Loucy (cell line): ENCODE data around the gene TP73.

ENCODE experiments used
- H2AFZ ChIP-seq: fragments of 200-600 bp; sonication (generic); 2 replicates; pipeline ENCODE4 v1.6.0; 2016; ENCODE audit warnings: antibody characterized with exemption, mild to moderate bottlenecking, low read length, moderate library complexity
- H3F3A ChIP-seq: fragments of 200-600 bp; 2 replicates; pipeline ENCODE4 v1.6.0; 2016; ENCODE audit warnings: antibody characterized with exemption, low read depth, mild to moderate bottlenecking
- H3K27me3 ChIP-seq: fragments of 200-600 bp; sonication (generic); 2 replicates; pipeline ENCODE4 v1.6.1; 2014; ENCODE audit warnings: low read length, mild to moderate bottlenecking; ENCODE audit not compliant: insufficient read depth, poor library complexity, severe bottlenecking
- H3K36me3 ChIP-seq: fragments of 200-600 bp; sonication (generic); 2 replicates; pipeline ENCODE4 v1.6.1; 2016; ENCODE audit warnings: low read length; ENCODE audit not compliant: insufficient read depth
- H3K4me1 ChIP-seq: fragments of 200-600 bp; sonication (generic); 2 replicates; pipeline ENCODE4 v1.5.1; 2014; ENCODE audit warnings: low read length, mild to moderate bottlenecking; ENCODE audit not compliant: insufficient read depth, poor library complexity, severe bottlenecking
- H3K4me2 ChIP-seq: fragments of 200-600 bp; sonication (generic); 2 replicates; pipeline ENCODE4 v1.6.0; 2014; ENCODE audit warnings: antibody characterized with exemption, low read length, low read depth, mild to moderate bottlenecking; ENCODE audit not compliant: poor library complexity, severe bottlenecking
- H3K4me3 ChIP-seq: fragments of 200-600 bp; sonication (generic); 2 replicates; pipeline ENCODE4 v1.5.1; 2014; ENCODE audit warnings: low read length, mild to moderate bottlenecking, mixed read lengths; ENCODE audit not compliant: poor library complexity, severe bottlenecking
- H3K79me2 ChIP-seq: fragments of 200-600 bp; sonication (generic); 2 replicates; pipeline ENCODE4 v1.6.1; 2014; ENCODE audit warnings: low read length; ENCODE audit not compliant: insufficient read depth
- H3K9ac ChIP-seq: fragments of 200-600 bp; sonication (generic); 2 replicates; pipeline ENCODE4 v1.6.0; 2014; ENCODE audit warnings: mild to moderate bottlenecking, low read depth, low read length, moderate library complexity; ENCODE audit not compliant: poor library complexity, severe bottlenecking
- H3K9me2 ChIP-seq: fragments of 200-600 bp; sonication (generic); replicated peaks from 2 replicates; pipeline ENCODE4 v1.6.1; 2016; ENCODE audit warnings: low read depth, low read length, mixed read lengths
- H3K9me3 ChIP-seq: fragments of 200-600 bp; sonication (generic); 2 replicates; pipeline ENCODE4 v1.6.1; 2014; ENCODE audit warnings: mild to moderate bottlenecking, antibody characterized with exemption, low read length, low read depth; ENCODE audit not compliant: insufficient read depth
- H4K20me1 ChIP-seq: fragments of 200-600 bp; sonication (generic); 2 replicates; pipeline ENCODE4 v1.6.0; 2014; ENCODE audit warnings: antibody characterized with exemption, low read length, mild to moderate bottlenecking; ENCODE audit not compliant: insufficient read depth, poor library complexity, severe bottlenecking
- EZH2phosphoT487 ChIP-seq: fragments of 200-600 bp; IDR thresholded peaks from 2 replicates; pipeline ENCODE4 v1.6.1; 2018; ENCODE audit warnings: antibody characterized with exemption, mild to moderate bottlenecking, moderate library complexity, borderline replicate concordance
- TF ChIP-seq, protein P1 (sequence below): fragments of 200-600 bp; sonication (generic); conservative IDR thresholded peaks from 2 replicates; pipeline ENCODE4 v1.5.1; 2014; ENCODE audit warnings: mild to moderate bottlenecking, antibody characterized with exemption, low read length

Gene TP73

DNA sequence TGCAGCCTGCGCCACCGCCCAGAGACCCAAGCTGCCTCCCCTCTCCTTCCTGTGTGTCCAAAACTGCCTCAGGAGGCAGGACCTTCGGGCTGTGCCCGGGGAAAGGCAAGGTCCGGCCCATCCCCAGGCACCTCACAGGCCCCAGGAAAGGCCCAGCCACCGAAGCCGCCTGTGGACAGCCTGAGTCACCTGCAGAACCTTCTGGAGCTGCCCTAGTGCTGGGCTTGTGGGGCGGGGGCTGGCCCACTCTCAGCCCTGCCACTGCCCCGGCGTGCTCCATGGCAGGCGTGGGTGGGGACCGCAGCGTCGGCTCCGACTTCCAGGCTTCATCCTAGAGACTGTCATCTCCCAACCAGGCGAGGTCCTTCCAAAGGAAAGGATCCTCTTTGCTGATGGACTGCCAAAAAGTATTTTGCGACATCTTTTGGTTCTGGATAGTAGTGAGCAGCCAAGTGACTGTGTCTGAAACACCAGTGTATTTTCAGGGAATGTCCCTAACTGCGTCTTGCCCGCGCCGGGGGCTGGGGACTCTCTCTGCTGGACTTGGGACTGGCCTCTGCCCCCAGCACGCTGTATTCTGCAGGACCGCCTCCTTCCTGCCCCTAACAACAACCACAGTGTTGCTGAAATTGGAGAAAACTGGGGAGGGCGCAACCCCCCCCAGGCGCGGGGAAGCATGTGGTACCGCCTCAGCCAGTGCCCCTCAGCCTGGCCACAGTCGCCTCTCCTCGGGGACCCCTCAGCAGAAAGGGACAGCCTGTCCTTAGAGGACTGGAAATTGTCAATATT lies 81.0 kb downstream of the TP73 start:
- H3K9me2 ChIP-seq = no peaks in the 10 kb centered on the region
- H3K36me3 ChIP-seq = no peaks in the 10 kb centered on the region
- no peak overlapping the region for H2AFZ ChIP-seq
- no peaks in the 10 kb centered on the region for H3K79me2 ChIP-seq
- H3K4me3 ChIP-seq = no peak overlapping the region
- H3F3A ChIP-seq = no peaks in the 10 kb centered on the region
- H3K27me3 ChIP-seq = no peaks in the 10 kb centered on the region
- H3K9ac ChIP-seq = no peak overlapping the region
- H3K4me1 ChIP-seq = no peaks in the 10 kb centered on the region
- TF ChIP-seq, protein P1, sequence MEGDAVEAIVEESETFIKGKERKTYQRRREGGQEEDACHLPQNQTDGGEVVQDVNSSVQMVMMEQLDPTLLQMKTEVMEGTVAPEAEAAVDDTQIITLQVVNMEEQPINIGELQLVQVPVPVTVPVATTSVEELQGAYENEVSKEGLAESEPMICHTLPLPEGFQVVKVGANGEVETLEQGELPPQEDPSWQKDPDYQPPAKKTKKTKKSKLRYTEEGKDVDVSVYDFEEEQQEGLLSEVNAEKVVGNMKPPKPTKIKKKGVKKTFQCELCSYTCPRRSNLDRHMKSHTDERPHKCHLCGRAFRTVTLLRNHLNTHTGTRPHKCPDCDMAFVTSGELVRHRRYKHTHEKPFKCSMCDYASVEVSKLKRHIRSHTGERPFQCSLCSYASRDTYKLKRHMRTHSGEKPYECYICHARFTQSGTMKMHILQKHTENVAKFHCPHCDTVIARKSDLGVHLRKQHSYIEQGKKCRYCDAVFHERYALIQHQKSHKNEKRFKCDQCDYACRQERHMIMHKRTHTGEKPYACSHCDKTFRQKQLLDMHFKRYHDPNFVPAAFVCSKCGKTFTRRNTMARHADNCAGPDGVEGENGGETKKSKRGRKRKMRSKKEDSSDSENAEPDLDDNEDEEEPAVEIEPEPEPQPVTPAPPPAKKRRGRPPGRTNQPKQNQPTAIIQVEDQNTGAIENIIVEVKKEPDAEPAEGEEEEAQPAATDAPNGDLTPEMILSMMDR = no peak
- TF ChIP-seq EZH2phosphoT487 = no peak
- H3K4me2 ChIP-seq = no peak overlapping the region
- no peaks in the 10 kb centered on the region for H3K9me3 ChIP-seq
- no peaks in the 10 kb centered on the region for H4K20me1 ChIP-seq

DNA sequence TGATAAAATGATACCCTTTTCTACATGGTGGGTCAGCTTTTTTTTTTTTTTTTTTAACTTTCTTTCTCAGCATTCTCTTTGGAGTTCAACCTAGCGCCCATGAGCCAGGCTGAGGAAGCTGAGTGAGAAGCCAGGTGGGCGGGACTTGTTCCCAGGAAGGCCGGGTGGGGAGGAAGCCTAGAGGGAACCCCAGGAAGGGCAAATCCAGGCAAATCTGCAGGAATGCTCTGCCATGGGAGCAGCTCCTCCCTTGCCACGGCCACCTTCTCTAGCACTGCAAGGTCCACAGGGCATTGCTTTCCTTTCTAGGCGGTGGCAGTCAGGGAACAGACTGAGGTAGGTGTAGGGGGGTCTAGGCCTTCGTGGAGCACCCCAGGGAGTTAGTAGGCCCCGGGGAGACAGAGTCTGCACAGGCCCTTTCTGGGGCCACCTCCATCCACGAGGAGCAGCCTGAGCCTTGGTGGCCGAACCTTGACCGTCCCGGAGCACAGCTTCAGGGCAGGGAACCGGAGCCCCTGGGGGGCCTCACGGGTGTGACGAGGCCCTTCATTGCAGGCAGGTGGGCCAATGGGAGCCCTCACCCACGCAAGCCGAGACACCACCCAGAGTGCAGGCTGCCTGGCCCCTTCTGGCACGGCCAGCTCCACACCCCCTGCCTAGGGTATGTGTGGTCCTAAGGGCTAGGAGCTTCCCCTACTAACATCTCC lies 81.7 kb downstream of the TP73 start:
- no peaks in the 10 kb centered on the region for H3K9me2 ChIP-seq
- no peak overlapping the region for H2AFZ ChIP-seq
- no peak overlapping the region for H3K4me2 ChIP-seq

GRCh38 chr1:3734602-3735001 lies 82.3 kb downstream of the TP73 start:
- Histone ChIP-seq H3K9me2 (no peaks in the 10 kb centered on the region), H3K4me2 (no peak overlapping the region), H3K36me3 (no peaks in the 10 kb centered on the region), H3K9me3 (no peaks in the 10 kb centered on the region), H3K27me3 (no peaks in the 10 kb centered on the region), H4K20me1 (no peaks in the 10 kb centered on the region), H3K79me2 (no peaks in the 10 kb centered on the region), H3K9ac (no peak overlapping the region), H3K4me3 (no peak overlapping the region), H3K4me1 (no peaks in the 10 kb centered on the region), H3F3A (no peaks in the 10 kb centered on the region), H2AFZ (no peak overlapping the region)
- TF ChIP-seq, protein P1 = no peak
- no peak for TF ChIP-seq EZH2phosphoT487

More for the DNA sequence above, 81.7 kb downstream of the TP73 start:
- no peaks in the 10 kb centered on the region for H3K36me3 ChIP-seq
- no peaks in the 10 kb centered on the region for H3F3A ChIP-seq
- no peaks in the 10 kb centered on the region for H3K9me3 ChIP-seq
- TF ChIP-seq EZH2phosphoT487 = no peak
- TF ChIP-seq, protein P1 = no peak
- no peak overlapping the region for H3K9ac ChIP-seq
- H3K27me3 ChIP-seq = no peaks in the 10 kb centered on the region
- H3K4me1 ChIP-seq = no peaks in the 10 kb centered on the region
- no peaks in the 10 kb centered on the region for H3K79me2 ChIP-seq
- no peak overlapping the region for H3K4me3 ChIP-seq
- no peaks in the 10 kb centered on the region for H4K20me1 ChIP-seq
